A549 (cell line): ENCODE data around the gene SEC22A. TPM values are rescaled to one million over a fixed set of nuclear protein-coding genes. Genes with fewer than 3 reads are reported as not detected.

Source experiments
- ATAC-seq, 2 experiments: fragments of 200-7000 bp in 1 of 2; fragments of >200 bp in 1 of 2; cut with Nextera tagmentation in 1 of 2; cut with Tn5 transposase in 1 of 2; 3 replicates each; pipeline versions ENCODE4 v1.8.0 to v1.9.1; 2018 to 2020; ENCODE audit warnings: mild to moderate bottlenecking in 1 of 2, moderate library complexity in 1 of 2
- CTCF ChIA-PET: fragments of 300-600 bp; sonication (Branson Sonifier 250); formaldehyde crosslinking; extraction: SDS; loops from one replicate; lab custom pipeline; 2021; ENCODE audit warnings: antibody characterized with exemption, inconsistent platforms; lab: Yijun Ruan, JAX
- POLR2A ChIA-PET: fragments of 350-600 bp; formaldehyde crosslinking; extraction: SDS; loops from one replicate; lab custom pipeline; 2021; ENCODE audit warnings: antibody characterized with exemption, inconsistent platforms; lab: Yijun Ruan, JAX
- DNase-seq, 2 experiments: peaks; one replicate each; pipeline versions ENCODE4 v3.0.0 to v3.0.0-alpha.2; 2011 to 2016; ENCODE audit warnings: low read depth in 1 of 2, low spot score in 1 of 2
- FAIRE-seq: peaks from 2 replicates; lab custom pipeline; 2011; peaks lifted over from hg19 to GRCh38; lab: Jason Lieb, UNC
- H3K27ac ChIP-seq, 2 experiments: fragments of >200 bp; sonication (Bioruptor Twin); formaldehyde crosslinking; 3 replicates each; pipeline ENCODE4 v1.5.1; 2016 to 2017
- H3K4me1 ChIP-seq: fragments of >200 bp; sonication (Bioruptor Twin); formaldehyde crosslinking; 3 replicates; pipeline ENCODE4 v1.6.1; 2016
- H3K4me2 ChIP-seq: fragments of >200 bp; sonication (Bioruptor Twin); formaldehyde crosslinking; 3 replicates; pipeline ENCODE4 v1.6.1; 2016
- H3K4me3 ChIP-seq: fragments of >200 bp; sonication (Bioruptor Twin); formaldehyde crosslinking; 3 replicates; pipeline ENCODE4 v1.5.1; 2016
- H3K9me3 ChIP-seq: fragments of >200 bp; sonication (Bioruptor Twin); formaldehyde crosslinking; 3 replicates; pipeline ENCODE4 v1.6.1; 2016
- CBX2 ChIP-seq: fragments of 200-600 bp; sonication (generic); IDR thresholded peaks from 2 replicates; pipeline ENCODE4 v1.6.1; 2016; ENCODE audit warnings: low read depth, mild to moderate bottlenecking, borderline replicate concordance
- CHD2 ChIP-seq: fragments of 150-350 bp; IDR thresholded peaks from 2 replicates; pipeline ENCODE4 v1.6.1; 2014; ENCODE audit warnings: low read length; ENCODE audit not compliant: partially characterized antibody
- CHD4 ChIP-seq: fragments of 200-600 bp; sonication (generic); IDR thresholded peaks from 2 replicates; pipeline ENCODE4 v1.6.1; 2016; ENCODE audit warnings: antibody characterized with exemption, mild to moderate bottlenecking, borderline replicate concordance
- EHF ChIP-seq: fragments of 250-450 bp; sonication (Bioruptor Pico); IDR thresholded peaks from 2 replicates; pipeline ENCODE4 v1.5.0; 2020; ENCODE audit warnings: mild to moderate bottlenecking
- ELK1 ChIP-seq: fragments of 150-350 bp; IDR thresholded peaks from 2 replicates; pipeline ENCODE4 v1.6.1; 2014; ENCODE audit warnings: low read depth, mild to moderate bottlenecking, low read length
- EP300 ChIP-seq, 2 experiments: fragments of >200 bp; sonication (Bioruptor Twin); formaldehyde crosslinking; IDR thresholded peaks; 2 replicates in 1 of 2; 3 replicates in 1 of 2; pipeline ENCODE4 v1.6.1; 2016 to 2017
- ESRRA ChIP-seq: fragments of 150-350 bp; IDR thresholded peaks from 2 replicates; pipeline ENCODE4 v1.6.1; 2014; ENCODE audit warnings: mild to moderate bottlenecking, low read length, borderline replicate concordance
- FOSB ChIP-seq: fragments of 250-450 bp; sonication (Bioruptor Pico); IDR thresholded peaks from 2 replicates; pipeline ENCODE4 v1.5.0; 2020; ENCODE audit warnings: mild to moderate bottlenecking, moderate library complexity
- FOSL2 ChIP-seq, 2 experiments: fragments of 450-650 bp in 1 of 2; fragments of >200 bp in 1 of 2; sonication (Bioruptor Twin) in 1 of 2; formaldehyde crosslinking; IDR thresholded peaks; 2 replicates each; pipeline versions ENCODE4 v1.5.0 to v1.6.1; 2016 to 2020; ENCODE audit warnings: mild to moderate bottlenecking in 1 of 2, moderate library complexity in 1 of 2
- GATA3 ChIP-seq: IDR thresholded peaks from 2 replicates; pipeline ENCODE4 v1.6.1; 2012; ENCODE audit warnings: borderline replicate concordance
- HES2 ChIP-seq: fragments of >200 bp; sonication (Bioruptor Twin); formaldehyde crosslinking; IDR thresholded peaks from 2 replicates; pipeline ENCODE4 v1.6.1; 2016
- HOXA7 ChIP-seq: fragments of 250-450 bp; sonication (Bioruptor Pico); IDR thresholded peaks from 2 replicates; pipeline ENCODE4 v1.5.0; 2020; ENCODE audit warnings: mild to moderate bottlenecking, moderate library complexity
- HOXB13 ChIP-seq: fragments of 250-450 bp; sonication (Bioruptor Pico); IDR thresholded peaks from 2 replicates; pipeline ENCODE4 v1.5.0; 2020; ENCODE audit warnings: low read depth, mild to moderate bottlenecking, moderate library complexity
- JUN ChIP-seq, 2 experiments: fragments of >200 bp; sonication (Bioruptor Twin); formaldehyde crosslinking; IDR thresholded peaks; 2 replicates in 1 of 2; 3 replicates in 1 of 2; pipeline ENCODE4 v1.6.1; 2016 to 2017
- MAFK ChIP-seq: fragments of 450-650 bp; IDR thresholded peaks from 2 replicates; pipeline ENCODE4 v1.6.1; 2014; ENCODE audit not compliant: partially characterized antibody
- MAZ ChIP-seq: fragments of 150-350 bp; IDR thresholded peaks from 2 replicates; pipeline ENCODE4 v1.6.1; 2014; ENCODE audit warnings: antibody characterized with exemption, low read depth, low read length, borderline replicate concordance
- MYC ChIP-seq: IDR thresholded peaks from 2 replicates; pipeline ENCODE4 v1.6.1; 2012; ENCODE audit warnings: mild to moderate bottlenecking, inconsistent platforms, low read length, improper control_type of control experiment, borderline replicate concordance
- NFE2L2 ChIP-seq: fragments of 150-350 bp; conservative IDR thresholded peaks from 2 replicates; pipeline ENCODE4 v1.6.1; 2014; ENCODE audit warnings: low read length
- NR3C1 ChIP-seq: fragments of >200 bp; sonication (Bioruptor Twin); formaldehyde crosslinking; IDR thresholded peaks from 3 replicates; pipeline ENCODE4 v1.6.1; 2017
- POLR2AphosphoS2 ChIP-seq: conservative IDR thresholded peaks from 2 replicates; pipeline ENCODE4 v1.6.1; 2012; ENCODE audit warnings: low read length, improper control_type of control experiment, inconsistent platforms
- RCOR1 ChIP-seq: fragments of 150-350 bp; IDR thresholded peaks from 2 replicates; pipeline ENCODE4 v1.6.1; 2014; ENCODE audit warnings: antibody characterized with exemption, low read length, low read depth
- SMC3 ChIP-seq: fragments of >200 bp; sonication (Bioruptor Twin); formaldehyde crosslinking; IDR thresholded peaks from 3 replicates; pipeline ENCODE4 v1.6.1; 2018; ENCODE audit warnings: inconsistent platforms
- TFCP2L1 ChIP-seq: fragments of 250-450 bp; sonication (Bioruptor Pico); IDR thresholded peaks from 2 replicates; pipeline ENCODE4 v1.5.0; 2021; ENCODE audit warnings: mild to moderate bottlenecking
- ZFP36 ChIP-seq: fragments of 450-650 bp; IDR thresholded peaks from 2 replicates; pipeline ENCODE4 v1.6.1; 2014; ENCODE audit warnings: borderline replicate concordance; ENCODE audit not compliant: partially characterized antibody
- ZSCAN20 ChIP-seq: fragments of 250-450 bp; sonication (Bioruptor Pico); IDR thresholded peaks from 2 replicates; pipeline ENCODE4 v1.8.0; 2022; ENCODE audit warnings: mild to moderate bottlenecking, moderate library complexity
- WGBS: methylation state at CpG from one replicate; pipeline ENCODE4 v1.1.6; 2017; ENCODE audit errors: missing lambda C conversion rate; 5-methylcytosine and 5-hydroxymethylcytosine counted together
- polyA plus RNA-seq, 4 experiments: library from polyadenylated mRNA; depleted of rRNA in 3 of 4; stranded (reverse); fragments of >200 nt; fragmentation: RNase III in 1 of 4; extraction: RNeasy Plus Mini Kit Qiagen cat#74134 plus additional on column Dnase treatment in 1 of 4; gene quantifications; 2 replicates in 3 of 4; 3 replicates in 1 of 4; pipeline ENCODE4 v1.2.3, GENCODE V29; 2011 to 2017
- TF ChIP-seq, protein P1 (sequence below): fragments of 450-650 bp; IDR thresholded peaks from 2 replicates; pipeline ENCODE4 v1.6.1; 2014; ENCODE audit warnings: antibody characterized with exemption

The SEC22A gene
- polyA plus RNA-seq, 2 of the 4 experiments (the other 2 are of a cell fraction), result 23.5 to 29.9 TPM

DNA sequence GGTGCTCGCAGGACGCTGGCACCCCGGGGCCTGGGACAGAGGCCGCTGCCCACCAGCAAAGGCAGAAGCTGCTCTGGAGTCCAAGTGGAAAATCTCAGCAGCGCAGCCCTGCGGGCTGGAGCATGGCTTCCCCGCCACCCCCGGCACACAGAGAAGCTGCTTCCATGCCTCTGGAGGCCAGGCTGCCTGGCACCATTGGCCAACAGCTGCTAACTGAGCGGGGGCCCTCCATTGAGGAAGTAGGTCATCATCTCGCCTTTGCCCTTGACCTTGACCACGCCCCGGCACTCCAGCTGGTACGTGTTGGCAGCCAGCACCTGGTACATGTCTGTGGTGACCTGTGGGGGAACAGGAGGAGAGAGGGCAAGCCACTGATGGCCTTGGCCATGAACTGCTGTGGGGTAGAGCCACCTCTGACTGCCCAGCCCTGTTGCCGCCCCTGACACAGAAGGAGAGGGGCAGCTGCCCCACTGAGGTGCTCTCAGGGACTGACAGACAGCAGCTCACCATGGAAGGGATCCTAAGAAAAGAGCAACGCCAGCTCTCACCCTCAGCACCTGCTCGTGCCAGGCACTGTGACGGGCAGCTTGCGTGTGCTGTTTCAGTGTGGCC is 82.8 kb downstream of the SEC22A start:
- no peaks in the 10 kb centered on the region; the same call in 2 of the 3 replicates for H3K9me3 ChIP-seq
- H3K4me3 ChIP-seq, result no peak overlapping the region
- CTCF ChIA-PET, result interaction anchor here (1.0 to 5.5 kb wide), 8 partner anchors 14 to 274 kb away, joined by 3 to 36 read pairs (median 4); no protein-coding TSS in a partner anchor
- no peaks in the 10 kb centered on the region for H3K4me1 ChIP-seq
- no peak for DNase-seq
- no peak for ATAC-seq
- TF ChIP-seq, protein P1, sequence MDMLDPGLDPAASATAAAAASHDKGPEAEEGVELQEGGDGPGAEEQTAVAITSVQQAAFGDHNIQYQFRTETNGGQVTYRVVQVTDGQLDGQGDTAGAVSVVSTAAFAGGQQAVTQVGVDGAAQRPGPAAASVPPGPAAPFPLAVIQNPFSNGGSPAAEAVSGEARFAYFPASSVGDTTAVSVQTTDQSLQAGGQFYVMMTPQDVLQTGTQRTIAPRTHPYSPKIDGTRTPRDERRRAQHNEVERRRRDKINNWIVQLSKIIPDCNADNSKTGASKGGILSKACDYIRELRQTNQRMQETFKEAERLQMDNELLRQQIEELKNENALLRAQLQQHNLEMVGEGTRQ, result no peak
- TF ChIP-seq ESRRA, result no peak
- TF ChIP-seq MYC, result no peak
- no peak for TF ChIP-seq TFCP2L1
- no peak for TF ChIP-seq ELK1
- TF ChIP-seq HES2, result no peak
- no peak for TF ChIP-seq CHD2
- TF ChIP-seq ZFP36, result no peak
- TF ChIP-seq RCOR1, result no peak
- TF ChIP-seq HOXB13 (CRISPR knock-in tag), result no peak
- TF ChIP-seq POLR2AphosphoS2, result no peak
- TF ChIP-seq CHD4, result no peak
- no peak for TF ChIP-seq ZSCAN20 (CRISPR knock-in tag)
- no peak for TF ChIP-seq MAFK
- TF ChIP-seq, all 56 proteins: peak for 0
- POLR2A ChIA-PET, result no interaction called here
- WGBS, result 68% methylated on average over 17 of the region's 18 CpGs
- Histone ChIP-seq H3K27ac (no peak overlapping the region), H3K4me2 (no peak overlapping the region)
- FAIRE-seq, result no peak

- no peaks in the 10 kb centered on the region for H3K4me1 ChIP-seq
- no peak overlapping the region for H3K4me3 ChIP-seq
- CTCF ChIA-PET, result interaction anchor here (0.9 to 5.5 kb wide), 10 partner anchors 10 to 273 kb away, joined by 3 to 36 read pairs (median 4); no protein-coding TSS in a partner anchor
- TF ChIP-seq NR3C1, result no peak
- no peak for TF ChIP-seq NFE2L2
- no peak for TF ChIP-seq FOSL2 (IDR thresholded peaks at IDR 0.05)
- TF ChIP-seq FOSL2 (CRISPR knock-in tag; IDR thresholded peaks at IDR 0.05), result no peak
- no peak for TF ChIP-seq EHF (CRISPR knock-in tag)
- no peak for TF ChIP-seq GATA3
- no peak for TF ChIP-seq SMC3
- TF ChIP-seq MAZ, result no peak
- TF ChIP-seq, all 56 proteins: peak for 0
- no peak overlapping the region for H3K27ac ChIP-seq
- FAIRE-seq (no peak), DNase-seq (no peak), ATAC-seq (no peak)
- H3K4me2 ChIP-seq, result no peak overlapping the region
- 43% methylated on average over 9 of the region's 9 CpGs for WGBS
- POLR2A ChIA-PET, result no interaction called here
- no peaks in the 10 kb centered on the region for H3K9me3 ChIP-seq
These were observed 83.3 kb downstream of the SEC22A start for GRCh38 chr3:123285066-123285465.

- 61% methylated on average over 3 of the region's 4 CpGs for WGBS
- no peak overlapping the region for H3K4me2 ChIP-seq
- no peaks in the 10 kb centered on the region for H3K4me1 ChIP-seq
- DNase-seq (no peak), FAIRE-seq (no peak), ATAC-seq (no peak)
- TF ChIP-seq TFCP2L1 (no peak), HES2 (no peak), CBX2 (no peak), GATA3 (no peak), FOSB (CRISPR knock-in tag) (no peak), JUN (IDR thresholded peaks at IDR 0.05) (no peak), ELK1 (no peak), POLR2AphosphoS2 (no peak), EP300 (IDR thresholded peaks at IDR 0.05) (no peak), HOXA7 (CRISPR knock-in tag) (no peak), MAFK (no peak)
- H3K27ac ChIP-seq, result no peak overlapping the region
- no peaks in the 10 kb centered on the region for H3K9me3 ChIP-seq
- no peak overlapping the region for H3K4me3 ChIP-seq
- ChIA-PET CTCF (interaction anchor here (0.5 to 5.5 kb wide), 14 partner anchors 10 to 385 kb away, joined by 3 to 36 read pairs (median 3); no protein-coding TSS in a partner anchor), POLR2A (no interaction called here)
These were observed 83.7 kb downstream of the SEC22A start for GRCh38 chr3:123285479-123285878.
